Body of pancreas (tissue), 4 donors: Measurements from ENCODE around the gene SLC5A7. TPM values are rescaled to one million over a fixed set of nuclear protein-coding genes. Genes with fewer than 3 reads are reported as not detected.

Experiments
- ATAC-seq: fragments of 150-250 bp; one replicate; pipeline ENCODE4 v1.9.1; 2016
- DNase-seq, 4 donors: peaks; one replicate each; pipeline ENCODE4 v3.0.0-alpha.2; 2019
- H3K27ac ChIP-seq, 4 donors: fragments of 200-600 bp; sonication (generic); 1 replicate in 3 of 4; 2 replicates in 1 of 4; pipeline versions ENCODE4 v1.5.1 to v1.6.1; 2016 to 2019; ENCODE audit warnings: mild to moderate bottlenecking in 1 of 4, mixed read lengths in 1 of 4, moderate library complexity in 1 of 4
- H3K27me3 ChIP-seq, 2 donors: fragments of 200-600 bp; sonication (generic); one replicate each; pipeline ENCODE4 v1.6.0; 2016; ENCODE audit warnings: mild to moderate bottlenecking in 1 of 2
- H3K36me3 ChIP-seq, 2 donors: fragments of 200-600 bp; sonication (generic); replicated peaks in 1 of 2; 2 replicates each; pipeline ENCODE4 v1.5.1; 2016; ENCODE audit warnings: low read depth in 2 of 2; ENCODE audit not compliant: insufficient read depth in 1 of 2
- H3K4me1 ChIP-seq: fragments of 200-600 bp; sonication (generic); one replicate; pipeline ENCODE4 v1.6.0; 2016
- H3K4me3 ChIP-seq, 2 donors: fragments of 200-600 bp; sonication (generic); 1 replicate in 1 of 2; 2 replicates in 1 of 2; pipeline ENCODE4 v1.5.1; 2016 to 2019
- H3K9me3 ChIP-seq, 3 donors: fragments of 200-600 bp; sonication (generic); 1 replicate in 2 of 3; 2 replicates in 1 of 3; pipeline ENCODE4 v1.5.1; 2016
- POLR2A ChIP-seq, 3 donors: fragments of 450-650 bp; IDR thresholded peaks; one replicate each; pipeline ENCODE4 v1.6.1; 2016; ENCODE audit warnings: antibody characterized with exemption in 3 of 3, mild to moderate bottlenecking in 2 of 3
- WGBS, 2 donors: methylation state at CpG; one replicate each; pipeline ENCODE4 v1.1.5; 2017; 5-methylcytosine and 5-hydroxymethylcytosine counted together
- intact Hi-C: fragments of 100-400 bp; cut with DNase I; formaldehyde crosslinking; loops from one replicate; pipeline ENCODE4 v1.15.1; 2023
- total RNA-seq, 2 donors: library from RNA; depleted of rRNA; stranded (reverse); fragments of >200 nt; gene quantifications; one replicate each; pipeline ENCODE4 v1.1.0, GENCODE V29; 2016
- TF ChIP-seq, protein P1 (sequence below), 7 experiments: fragments of 450-650 bp in 4 of 7; fragments of 200-600 bp in 3 of 7; sonication (generic) in 3 of 7; IDR thresholded peaks; one replicate each; pipeline ENCODE4 v1.5.1; 2016 to 2019; ENCODE audit warnings: antibody characterized with exemption in 7 of 7

SLC5A7 gene
- under 1 TPM in 1 of 2 donors, not detected in 1; 0.26 TPM for total RNA-seq

- no peak within 1 kb of the TSS for H3K4me3 ChIP-seq
- H3K36me3 ChIP-seq, result no peaks in the 10 kb centered on the region
- H3K4me1 ChIP-seq, result no peaks in the 10 kb centered on the region
- intact Hi-C loops, result no loop called here
- no peak for DNase-seq
- no peaks in the 10 kb centered on the region for H3K27me3 ChIP-seq
- 2 to 3% methylated on average over 36 to 75 of the region's 75 CpGs for WGBS, 2 donors
- no peaks in the 10 kb centered on the region for H3K9me3 ChIP-seq
- TF ChIP-seq, protein P1, sequence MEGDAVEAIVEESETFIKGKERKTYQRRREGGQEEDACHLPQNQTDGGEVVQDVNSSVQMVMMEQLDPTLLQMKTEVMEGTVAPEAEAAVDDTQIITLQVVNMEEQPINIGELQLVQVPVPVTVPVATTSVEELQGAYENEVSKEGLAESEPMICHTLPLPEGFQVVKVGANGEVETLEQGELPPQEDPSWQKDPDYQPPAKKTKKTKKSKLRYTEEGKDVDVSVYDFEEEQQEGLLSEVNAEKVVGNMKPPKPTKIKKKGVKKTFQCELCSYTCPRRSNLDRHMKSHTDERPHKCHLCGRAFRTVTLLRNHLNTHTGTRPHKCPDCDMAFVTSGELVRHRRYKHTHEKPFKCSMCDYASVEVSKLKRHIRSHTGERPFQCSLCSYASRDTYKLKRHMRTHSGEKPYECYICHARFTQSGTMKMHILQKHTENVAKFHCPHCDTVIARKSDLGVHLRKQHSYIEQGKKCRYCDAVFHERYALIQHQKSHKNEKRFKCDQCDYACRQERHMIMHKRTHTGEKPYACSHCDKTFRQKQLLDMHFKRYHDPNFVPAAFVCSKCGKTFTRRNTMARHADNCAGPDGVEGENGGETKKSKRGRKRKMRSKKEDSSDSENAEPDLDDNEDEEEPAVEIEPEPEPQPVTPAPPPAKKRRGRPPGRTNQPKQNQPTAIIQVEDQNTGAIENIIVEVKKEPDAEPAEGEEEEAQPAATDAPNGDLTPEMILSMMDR (IDR thresholded peaks at IDR 0.05), result no peak
- TF ChIP-seq POLR2A (IDR thresholded peaks at IDR 0.05), result no peak
- no peak for ATAC-seq
- no peak within 1 kb of the TSS for H3K27ac ChIP-seq
Measured at GRCh38 chr2:107986278-107987217, at the start of gene SLC5A7. SLC5A7 (plus strand) TSS chr2:107986524; CDS start chr2:107988156, 1,632 bp downstream.

DNA sequence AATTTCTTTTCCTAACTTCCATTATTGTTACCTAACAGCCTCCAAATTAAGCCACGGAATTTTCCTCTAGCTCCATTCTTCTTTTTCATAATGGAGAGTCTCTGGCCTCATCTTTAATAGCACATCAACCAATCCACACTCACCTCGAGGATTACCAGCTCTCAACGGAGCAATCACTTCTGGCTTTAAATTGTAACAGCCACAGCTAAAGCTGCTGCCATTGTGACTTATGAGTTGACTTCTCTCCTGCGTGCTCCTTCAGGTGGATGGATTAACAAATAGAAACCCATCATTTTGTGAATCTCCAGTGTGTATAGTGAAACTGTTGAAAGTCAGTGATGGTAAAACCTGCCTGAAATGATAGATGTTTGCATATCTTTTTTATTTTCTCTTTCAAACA, 24.9 kb upstream of the SLC5A7 start:
- intact Hi-C loops, result no loop called here

GRCh38 chr2:107964185-107964584, 22.1 kb upstream of the SLC5A7 start:
- TF ChIP-seq POLR2A (IDR thresholded peaks at IDR 0.05), result no peak
- TF ChIP-seq, protein P1 (IDR thresholded peaks at IDR 0.05), result no peak
- intact Hi-C loops, result no loop called here
- WGBS, 2 donors, result 73 to 77% methylated on average over 1 of the region's 1 CpG
- Histone ChIP-seq H3K27me3 (no peaks in the 10 kb centered on the region), H3K36me3 (no peaks in the 10 kb centered on the region), H3K4me1 (no peaks in the 10 kb centered on the region), H3K4me3 (no peak overlapping the region), H3K9me3 (no peaks in the 10 kb centered on the region), H3K27ac (no peak overlapping the region)
- DNase-seq (no peak), ATAC-seq (no peak)

More for the DNA sequence above, 24.9 kb upstream of the SLC5A7 start:
- 50 to 51% methylated on average over 4 of the region's 4 CpGs for WGBS, 2 donors
- H3K4me1 ChIP-seq, result no peaks in the 10 kb centered on the region
- H3K36me3 ChIP-seq, result no peaks in the 10 kb centered on the region
- no peak overlapping the region for H3K27ac ChIP-seq
- H3K9me3 ChIP-seq, result no peaks in the 10 kb centered on the region
- no peak overlapping the region for H3K4me3 ChIP-seq
- TF ChIP-seq POLR2A (IDR thresholded peaks at IDR 0.05), result no peak
- TF ChIP-seq, protein P1 (IDR thresholded peaks at IDR 0.05), result no peak
- DNase-seq (no peak), ATAC-seq (no peak)
- no peaks in the 10 kb centered on the region for H3K27me3 ChIP-seq

DNA sequence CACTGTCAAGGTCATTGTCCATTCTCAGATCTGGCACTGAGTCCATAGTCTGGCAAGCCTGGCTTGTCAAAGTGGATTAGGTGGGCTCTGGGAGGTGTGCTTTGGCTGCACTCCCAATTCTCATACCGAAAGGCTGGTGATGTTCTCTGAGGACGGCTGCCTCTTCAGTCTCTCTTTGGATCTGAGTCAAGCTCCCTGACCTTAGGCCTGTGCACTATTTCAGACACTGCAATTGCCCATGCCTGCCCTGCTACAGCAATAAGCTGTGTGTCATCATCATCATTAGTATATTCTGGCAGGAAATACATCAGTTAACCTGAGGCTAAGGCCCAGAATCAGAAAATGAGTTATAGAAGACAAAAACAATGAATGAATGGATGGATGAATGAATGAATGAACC, 1.6 kb upstream of the SLC5A7 start:
- ATAC-seq, result no peak
- no peak for DNase-seq
- intact Hi-C loops, result no loop called here

More for the DNA sequence above, 1.6 kb upstream of the SLC5A7 start:
- TF ChIP-seq, protein P1 (IDR thresholded peaks at IDR 0.05), result no peak
- no peak for TF ChIP-seq POLR2A (IDR thresholded peaks at IDR 0.05)
- Histone ChIP-seq H3K4me1 (no peaks in the 10 kb centered on the region), H3K36me3 (no peaks in the 10 kb centered on the region), H3K27me3 (no peaks in the 10 kb centered on the region), H3K9me3 (no peaks in the 10 kb centered on the region), H3K27ac (no peak overlapping the region), H3K4me3 (no peak overlapping the region)
- 73 to 80% methylated on average over 1 to 2 of the region's 2 CpGs for WGBS, 2 donors
